HG03457 (cell line): ENCODE data around the gene IQUB.
"Not testable (repeated sequence)": the region's sequence is repeated elsewhere in the genome, so short reads cannot be mapped to it uniquely, and the experiment has no call there.

ENCODE experiments used
- ATAC-seq: cut with Tn5 transposase; IDR thresholded peaks from one replicate; pipeline ENCODE4 v1.9.1; 2021; ENCODE audit warnings: moderate number of reproducible peaks; ENCODE audit not compliant: unreplicated experiment

The IQUB gene

DNA sequence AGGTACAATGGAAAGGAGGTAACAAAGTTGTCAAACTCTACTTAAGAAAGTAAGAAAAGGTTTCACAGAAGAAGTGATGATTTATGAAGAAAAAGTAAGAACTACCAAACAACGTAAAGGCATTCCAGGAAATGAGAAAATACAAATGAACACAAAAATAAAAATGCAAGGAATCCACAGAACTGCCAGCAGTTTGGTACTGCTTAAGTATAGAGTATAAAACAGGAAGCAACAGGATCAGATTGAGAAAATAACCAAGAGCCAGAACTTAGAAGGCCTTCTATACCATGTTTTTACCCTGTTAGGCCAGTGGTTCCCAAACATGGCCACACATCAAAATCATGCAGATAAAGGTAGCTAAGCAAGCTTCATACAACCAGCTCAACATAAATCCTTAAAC lies 14.0 kb upstream of the IQUB start:
- ATAC-seq = no peak

DNA sequence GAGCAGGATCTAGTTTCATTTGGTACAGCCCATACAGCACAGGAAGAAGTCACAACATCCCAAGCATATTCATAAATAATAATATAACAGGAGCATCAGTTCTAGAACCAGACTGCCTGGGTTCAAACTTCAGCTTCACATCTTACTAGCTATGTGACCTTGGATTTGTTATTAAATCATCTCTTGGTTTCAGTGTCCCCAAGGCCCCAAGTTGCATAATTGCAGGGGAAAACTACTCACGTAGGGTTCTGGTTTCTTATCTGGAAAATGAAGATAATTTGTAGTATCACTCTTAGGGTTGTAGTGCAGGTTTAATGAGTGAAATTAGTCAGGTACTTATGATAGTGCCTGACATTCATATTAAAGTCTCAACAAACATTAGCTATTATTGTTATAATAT lies 5.5 kb upstream of the IQUB start:
- peak; percentile 33 for ATAC-seq

DNA sequence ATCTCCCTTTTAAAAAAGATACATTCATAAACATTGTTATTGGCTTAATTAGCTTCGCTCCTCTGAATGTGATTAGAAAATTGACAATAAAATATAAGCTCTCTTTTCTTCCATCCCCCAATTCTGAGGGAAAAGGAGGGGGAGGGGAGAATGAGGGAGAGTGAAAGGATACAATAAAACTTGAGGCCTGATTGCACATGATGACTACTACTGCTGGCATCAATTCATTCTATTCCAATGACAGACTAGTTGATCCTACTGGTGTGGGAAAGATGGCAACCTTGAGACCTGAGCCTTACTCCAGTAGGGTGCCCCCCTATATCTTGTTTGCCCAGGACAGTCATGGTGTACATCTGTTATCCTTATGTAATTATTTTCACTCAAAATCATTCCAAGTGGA lies 4.5 kb upstream of the IQUB start:
- no peak for ATAC-seq

DNA sequence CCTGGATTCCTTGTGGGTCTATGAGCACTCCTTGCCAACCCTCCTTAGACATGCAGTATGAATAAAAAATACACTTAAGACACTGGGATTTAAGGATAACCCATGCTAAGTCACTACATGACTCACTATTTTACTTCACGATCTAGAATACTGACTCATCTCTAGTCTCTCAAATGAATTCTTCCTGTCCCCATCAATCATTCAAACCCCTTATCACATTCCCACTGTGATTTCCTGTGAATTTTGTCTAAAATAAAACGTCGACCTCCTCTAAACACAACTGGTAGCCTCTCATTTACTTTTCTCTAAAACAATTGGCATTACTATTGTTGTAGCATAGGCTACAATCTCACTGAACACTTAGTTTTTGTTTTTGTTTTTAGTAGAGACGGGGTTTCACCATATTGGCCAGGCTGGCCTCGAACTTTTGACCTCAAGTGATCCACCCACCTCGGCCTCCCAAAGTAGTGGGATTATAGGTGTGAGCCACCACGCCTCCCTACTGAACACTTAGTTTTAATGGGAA lies 3.9 kb upstream of the IQUB start:
- ATAC-seq = no peak

DNA sequence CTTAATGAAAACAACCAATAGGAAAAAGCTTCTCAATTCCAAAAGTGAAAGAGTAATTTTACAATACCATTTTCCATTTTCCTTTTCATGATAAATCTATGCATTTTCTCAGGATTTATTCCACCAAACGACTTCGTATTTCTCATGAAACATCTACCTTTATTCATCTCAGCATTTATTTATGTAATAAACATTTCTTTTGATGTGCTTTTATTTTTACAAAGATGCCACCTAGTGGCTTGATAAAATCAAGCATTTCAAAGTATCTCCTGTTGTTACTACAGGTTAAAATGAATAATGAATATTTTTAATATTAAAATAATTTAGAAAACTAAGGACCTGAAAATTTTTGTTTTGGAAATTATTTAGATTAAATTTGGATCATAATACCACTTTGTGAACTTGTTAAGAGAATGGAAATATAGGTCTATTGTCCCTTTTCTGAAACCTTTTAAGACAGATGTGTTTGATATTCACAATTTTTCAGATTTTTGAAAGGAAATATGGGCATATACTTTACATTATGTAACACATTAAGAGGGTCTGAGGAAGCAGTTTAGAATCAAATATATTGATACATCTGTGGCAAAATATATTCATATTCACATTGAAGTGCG lies 2.7 kb upstream of the IQUB start:
- ATAC-seq = no peak

DNA sequence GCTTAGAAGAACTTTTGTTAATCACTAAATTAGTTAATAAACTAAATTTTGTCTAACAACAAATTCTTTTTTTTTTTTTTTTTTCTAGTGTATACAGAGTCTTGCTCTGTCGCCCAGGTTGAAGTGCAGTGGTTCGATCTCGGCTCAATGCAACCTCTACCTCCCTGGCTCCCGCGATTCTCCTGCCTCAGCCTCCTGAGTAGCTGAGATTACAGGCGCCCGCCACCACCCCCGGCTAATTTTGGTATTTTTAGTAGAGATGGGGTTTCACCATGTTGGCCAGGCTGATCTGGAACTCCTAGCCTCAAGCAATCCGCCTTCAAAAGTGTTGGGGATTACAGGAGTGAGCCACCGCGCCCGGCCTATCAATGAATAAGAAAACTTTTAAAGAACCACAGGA lies 1.1 kb upstream of the IQUB start:
- no peak for ATAC-seq

DNA sequence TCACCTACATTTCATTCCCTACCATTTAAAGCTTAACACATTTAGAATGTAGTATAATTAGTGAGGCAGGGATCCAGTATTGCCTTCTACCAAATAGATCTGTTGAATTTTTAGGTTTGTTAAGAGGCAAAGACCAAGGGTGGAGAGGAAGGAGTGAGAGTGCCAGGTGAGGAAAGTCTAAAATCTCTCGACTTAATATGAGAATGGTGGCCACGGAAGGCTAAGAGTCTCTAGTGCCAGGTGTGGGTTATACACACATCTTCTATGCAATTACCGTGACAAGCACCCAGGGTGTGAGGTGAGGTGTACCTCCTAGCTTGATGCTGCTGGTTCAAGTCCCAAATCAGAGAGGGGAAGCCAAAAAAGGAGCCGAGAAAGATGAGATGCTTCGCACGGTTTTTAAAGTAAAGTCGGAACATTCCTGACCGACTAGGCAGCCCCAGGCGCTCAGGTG lies 439 bp downstream of the IQUB start:
- peak; percentile 4 for ATAC-seq

DNA sequence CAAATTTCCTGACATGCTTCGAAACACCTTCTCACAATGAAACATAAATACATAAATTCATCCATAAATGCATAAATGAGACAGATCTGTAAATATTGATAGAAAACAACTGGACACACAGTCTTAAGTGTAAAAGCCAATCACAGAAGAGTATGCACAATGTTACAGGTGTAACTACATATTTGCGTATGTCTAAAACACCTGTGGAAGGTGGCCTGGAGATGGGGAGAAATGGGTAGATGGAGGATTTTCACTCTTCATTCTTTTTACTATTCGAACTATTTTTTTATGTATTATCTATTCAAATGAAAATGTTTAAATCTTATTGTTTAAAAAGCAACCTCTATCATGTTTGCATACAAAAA lies 860 bp downstream of the IQUB start:
- no peak for ATAC-seq

DNA sequence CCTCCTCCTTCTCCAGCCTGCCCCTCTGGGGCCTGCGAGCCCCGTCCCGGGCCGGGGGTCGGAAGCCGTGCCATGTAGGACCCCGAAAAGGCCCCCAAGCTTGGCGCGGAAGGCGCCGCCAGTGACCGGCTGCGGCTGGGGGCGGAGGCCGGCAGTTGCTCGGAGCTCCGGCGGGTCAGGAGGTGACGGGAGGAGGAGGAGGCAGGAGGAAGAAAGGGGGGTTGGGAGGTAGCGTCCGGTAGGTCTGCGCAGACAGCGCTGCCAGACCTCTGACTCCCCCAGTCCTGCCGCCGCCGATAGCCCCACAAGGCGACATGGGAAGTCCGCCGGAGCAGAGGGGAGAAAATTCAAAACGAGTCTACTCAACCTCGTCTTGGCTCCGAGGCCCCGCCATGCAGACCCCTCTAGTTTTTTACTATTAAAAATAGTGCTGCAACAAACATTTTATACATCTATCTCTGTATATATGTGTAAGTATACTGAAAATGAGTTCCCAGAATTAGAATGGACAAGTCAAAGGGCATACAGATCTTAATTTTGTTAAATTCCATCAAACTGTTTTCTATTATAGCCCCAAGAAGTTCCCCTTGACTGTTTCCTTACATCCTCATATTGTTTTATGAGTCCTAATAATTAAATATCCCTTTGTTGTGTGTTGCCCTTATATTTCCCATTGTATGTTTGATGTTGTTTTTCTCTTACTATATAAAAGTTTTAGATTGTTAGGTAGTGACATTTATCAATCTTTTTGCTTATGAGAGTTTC lies 1.4 kb downstream of the IQUB start:
- ATAC-seq = peak; percentile 29

DNA sequence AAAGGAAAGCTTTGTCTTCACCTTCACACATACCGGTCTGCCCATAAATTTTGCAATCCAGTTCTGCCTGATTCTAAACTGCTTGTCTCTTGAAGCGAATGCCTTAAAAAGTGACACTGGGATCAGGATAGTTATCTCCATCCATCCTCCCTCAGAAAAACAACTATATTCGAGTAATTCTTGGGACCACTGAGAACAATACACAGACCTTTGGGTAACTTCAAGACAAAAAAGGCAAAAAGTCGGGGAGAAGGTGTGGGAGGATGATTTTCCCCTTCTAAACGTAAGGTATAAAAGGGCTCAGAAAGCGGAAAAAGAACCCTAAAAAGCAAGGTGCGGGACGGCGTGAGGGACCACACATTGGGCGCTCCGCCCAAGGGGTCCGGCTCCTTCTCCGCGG lies 2.1 kb downstream of the IQUB start:
- peak; percentile 4 for ATAC-seq

DNA sequence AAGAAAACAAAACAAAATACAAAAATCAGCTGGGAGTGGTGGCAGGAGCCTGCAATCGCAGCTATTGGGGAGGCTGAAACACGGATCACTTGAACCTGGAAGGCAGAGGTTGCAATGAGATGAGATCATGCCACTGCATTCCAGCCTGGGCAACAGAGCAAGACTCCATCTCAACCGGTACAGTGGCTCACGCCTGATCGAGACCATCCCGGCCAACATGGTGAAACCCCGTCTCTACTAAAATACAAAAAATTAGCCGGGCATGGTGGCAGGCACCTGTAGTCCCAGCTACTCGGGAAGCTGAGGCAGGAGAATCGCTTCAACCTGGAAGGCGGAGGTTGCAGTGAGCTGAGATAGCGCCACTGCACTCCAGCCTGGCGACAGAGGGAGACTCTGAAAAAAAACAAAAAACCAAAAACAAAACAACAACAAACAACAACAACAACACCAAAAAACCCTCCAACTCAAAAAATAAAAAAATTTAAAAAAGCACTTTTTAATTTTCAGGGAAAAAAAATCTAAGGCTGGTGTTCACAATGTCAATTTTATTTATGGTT lies 4.3 kb downstream of the IQUB start:
- ATAC-seq = not testable (repeated sequence)

DNA sequence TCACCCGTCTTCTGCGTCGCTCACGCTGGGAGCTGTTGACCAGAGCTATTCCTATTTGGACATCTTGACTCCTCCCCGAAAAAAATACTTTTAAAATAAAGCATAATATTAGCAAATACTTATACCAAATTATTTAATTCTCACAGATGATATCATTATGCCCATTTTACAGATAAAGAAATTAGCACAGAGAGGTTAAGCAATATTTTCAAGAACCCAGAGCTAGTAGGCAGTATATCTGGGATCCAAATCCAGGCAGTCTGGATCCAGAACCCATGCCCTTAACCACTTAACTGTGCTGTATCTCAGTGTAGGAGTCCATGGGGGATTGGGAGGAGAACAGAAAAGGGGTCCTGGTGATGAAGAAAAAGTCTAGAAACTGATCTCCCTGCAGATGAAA lies 6.1 kb downstream of the IQUB start:
- no peak for ATAC-seq

DNA sequence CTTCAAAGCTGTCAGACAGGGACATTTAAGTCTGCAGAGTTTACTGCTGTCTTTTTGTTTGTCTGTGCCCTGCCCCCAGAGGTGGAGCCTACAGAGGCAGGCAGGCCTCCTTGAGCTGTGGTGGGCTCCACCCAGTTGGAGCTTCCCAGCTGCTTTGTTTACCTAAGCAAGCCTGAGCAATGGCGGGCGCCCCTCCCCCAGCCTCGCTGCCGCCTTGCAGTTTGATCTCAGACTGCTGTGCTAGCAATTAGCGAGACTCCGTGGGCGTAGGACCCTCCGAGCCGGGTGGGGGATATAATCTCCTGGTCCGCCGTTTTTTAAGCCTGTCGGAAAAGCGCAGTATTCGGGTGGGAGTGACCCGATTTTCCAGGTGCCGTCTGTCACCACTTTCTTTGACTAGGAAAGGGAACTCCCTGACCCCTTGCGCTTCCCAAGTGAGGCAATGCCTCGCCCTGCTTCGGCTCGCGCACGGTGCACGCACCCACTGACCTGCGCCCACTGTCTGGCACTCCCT lies 6.6 kb downstream of the IQUB start:
- ATAC-seq = not testable (repeated sequence)

DNA sequence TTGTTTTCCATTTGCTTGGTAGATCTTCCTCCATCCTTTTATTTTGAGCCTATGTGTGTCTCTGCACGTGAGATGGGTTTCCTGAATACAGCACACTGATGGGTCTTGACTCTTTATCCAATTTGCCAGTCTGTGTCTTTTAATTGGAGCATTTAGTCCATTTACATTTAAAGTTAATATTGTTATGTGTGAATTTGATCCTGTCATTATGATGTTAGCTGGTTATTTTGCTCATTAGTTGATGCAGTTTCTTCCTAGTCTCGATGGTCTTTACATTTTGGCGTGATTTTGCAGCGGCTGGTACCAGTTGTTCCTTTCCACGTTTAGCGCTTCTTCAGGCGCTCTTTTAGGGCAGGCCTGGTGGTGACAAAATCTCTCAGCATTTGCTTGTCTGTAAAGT lies 7.9 kb downstream of the IQUB start:
- ATAC-seq = not testable (repeated sequence)

DNA sequence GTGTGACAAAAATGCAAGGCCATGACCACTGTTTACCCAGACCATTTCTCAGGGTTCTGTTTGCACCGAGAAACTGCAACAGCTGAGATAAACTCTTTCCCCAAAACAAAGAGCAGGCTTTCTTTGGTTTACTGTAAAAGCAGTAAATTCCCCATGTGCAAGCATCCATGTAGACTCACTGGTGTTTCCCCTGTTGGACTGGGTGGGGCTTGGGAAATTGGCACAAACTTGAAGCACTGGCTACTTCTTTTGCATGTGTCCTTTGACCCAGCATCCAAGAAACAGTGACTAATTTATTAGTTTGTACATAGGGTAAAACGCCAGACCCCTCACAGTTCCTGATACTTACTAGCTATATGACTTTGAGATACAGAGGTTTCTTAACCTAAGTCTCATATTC lies 12.3 kb downstream of the IQUB start:
- no peak for ATAC-seq

DNA sequence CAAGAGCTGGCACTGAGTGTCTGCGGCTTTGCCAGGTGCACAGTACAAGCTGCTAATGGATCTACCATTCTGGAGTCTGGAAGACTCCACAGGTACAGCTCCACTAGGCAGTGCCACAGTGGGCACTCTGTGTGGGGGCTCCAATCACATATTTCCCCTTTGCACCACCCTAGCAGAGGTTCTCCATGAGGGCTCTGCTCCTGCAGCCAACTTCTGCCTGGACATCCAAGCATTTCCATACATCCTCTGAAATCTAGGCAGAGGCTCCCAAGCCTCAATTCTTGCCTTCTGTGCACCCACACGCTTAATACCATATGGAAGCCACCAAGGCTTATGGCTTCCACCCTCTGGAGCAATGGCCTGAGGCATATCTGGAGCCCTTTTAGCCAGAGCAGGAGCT lies 29.2 kb downstream of the IQUB start:
- ATAC-seq = no peak

DNA sequence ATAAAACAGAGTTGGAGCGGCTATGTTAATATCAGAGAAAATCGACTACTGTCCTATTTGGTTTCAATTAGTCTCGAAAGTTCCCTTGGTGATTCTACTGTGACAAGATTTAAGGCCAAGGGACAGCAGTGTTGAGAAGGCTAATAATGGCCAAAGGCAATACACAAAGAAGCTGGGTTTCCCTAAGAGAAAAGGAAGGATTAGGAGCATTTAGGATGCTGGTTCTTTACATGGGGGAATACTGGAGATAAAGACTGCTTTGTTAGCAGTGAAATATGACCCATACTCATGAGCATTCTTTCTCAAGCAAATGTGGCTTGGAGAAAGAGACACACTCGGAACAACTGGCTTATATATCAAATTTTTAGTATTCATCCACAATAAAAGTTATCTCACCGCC lies 32.2 kb downstream of the IQUB start:
- ATAC-seq = no peak

DNA sequence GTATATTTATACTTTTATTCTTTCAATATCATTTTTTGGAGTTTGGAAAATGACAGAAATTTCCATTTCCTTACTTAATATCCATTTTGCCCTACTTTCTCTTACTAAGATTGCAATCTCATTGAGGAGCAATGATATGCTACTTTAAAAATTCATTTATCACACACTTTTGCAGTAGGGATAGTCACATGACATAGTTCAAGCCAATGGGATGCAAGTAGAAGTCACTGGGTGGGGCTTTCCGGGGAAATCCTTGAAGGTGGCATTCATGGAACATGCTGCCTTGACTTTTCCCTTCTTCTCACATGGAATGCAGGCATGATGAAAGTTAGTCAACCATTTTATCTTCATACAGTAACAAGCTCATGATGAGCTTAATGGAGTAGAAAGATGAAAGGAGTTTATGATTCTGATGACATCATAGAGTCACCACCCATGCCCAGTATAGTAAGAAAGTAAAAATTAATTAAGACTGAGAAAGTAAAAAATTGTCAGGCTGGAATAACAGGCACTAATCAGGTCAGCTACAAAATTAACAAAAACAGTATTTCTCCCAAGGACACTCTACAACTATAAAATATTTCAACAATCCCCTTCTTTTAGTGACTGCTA lies 33.4 kb downstream of the IQUB start:
- no peak for ATAC-seq

DNA sequence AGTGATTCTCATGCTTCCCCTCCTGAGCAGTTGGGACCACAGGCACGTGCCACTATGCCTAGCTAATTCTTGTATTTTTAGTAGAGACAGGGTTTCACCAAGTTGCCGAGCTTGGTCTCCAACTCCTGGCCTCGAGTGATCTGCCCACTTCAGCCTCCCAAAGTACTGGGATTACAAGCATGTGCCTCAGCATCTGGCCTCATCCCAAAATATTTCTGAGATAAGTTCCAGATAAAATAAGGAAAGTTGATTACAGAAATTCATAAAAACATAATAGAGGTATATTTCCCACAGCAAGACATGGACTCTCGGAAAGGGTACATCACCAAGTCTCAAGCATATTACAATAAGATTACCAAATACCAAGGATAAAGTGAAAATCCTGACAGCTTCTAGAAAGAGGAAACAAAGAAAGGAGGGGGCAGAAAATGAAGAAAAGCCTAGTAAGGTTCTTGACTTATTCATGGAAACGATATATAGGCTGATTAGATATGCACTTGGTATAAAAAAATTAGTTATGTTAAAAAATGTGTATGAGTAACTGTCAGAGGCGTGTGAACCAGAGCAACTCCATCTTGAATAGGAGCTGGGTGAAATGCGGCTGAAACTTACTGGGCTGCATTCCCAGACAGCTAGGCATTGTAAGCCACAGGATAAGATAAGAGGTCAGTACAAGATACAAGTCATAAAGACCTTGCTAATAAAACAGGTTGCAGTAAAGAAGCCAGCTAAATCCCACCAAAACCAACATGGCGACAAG lies 35.0 kb downstream of the IQUB start:
- ATAC-seq = no peak

DNA sequence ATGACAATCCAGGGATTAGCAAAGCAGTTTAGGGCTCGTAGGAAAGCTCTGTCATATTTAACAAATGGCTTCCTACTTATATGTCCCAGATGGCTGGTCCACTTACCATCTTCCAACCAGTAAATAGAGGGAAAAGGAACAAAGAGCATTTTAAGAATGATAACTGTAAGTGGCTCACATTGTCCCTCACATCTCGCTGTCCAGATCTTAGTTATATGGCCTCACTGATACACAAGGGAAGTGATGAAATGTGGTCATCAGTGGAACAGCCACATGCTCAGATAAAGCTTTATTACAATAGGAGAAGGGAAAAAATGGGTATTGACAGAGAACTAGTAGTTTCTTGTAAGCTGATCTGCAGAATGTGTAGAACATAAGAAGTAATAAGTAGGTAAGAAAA lies 35.8 kb downstream of the IQUB start:
- ATAC-seq = no peak

DNA sequence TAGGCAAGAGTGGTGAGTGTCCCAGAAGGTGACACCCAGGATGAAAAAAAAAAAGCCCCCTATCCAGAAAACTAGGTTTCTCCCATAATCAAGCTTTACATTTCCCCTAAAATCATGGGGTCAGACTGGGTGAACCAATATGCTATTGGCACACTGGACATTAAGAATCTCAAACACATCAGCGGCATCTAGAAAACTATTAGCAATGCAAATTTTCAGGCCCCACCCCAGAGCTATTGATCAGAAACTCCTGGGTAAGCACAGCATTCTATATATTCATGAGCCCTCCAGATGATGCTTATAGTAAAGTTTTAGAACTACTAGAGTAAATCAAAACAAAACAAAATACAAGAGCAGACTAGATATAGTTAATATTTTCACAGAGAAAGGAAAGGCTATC lies 36.4 kb downstream of the IQUB start:
- ATAC-seq = no peak
